ENCODE data around the gene RHBDD3.

Gene RHBDD3

GRCh38 chr22:29267858-29268510 lies at the start of gene RHBDD3, which contains the start of gene EWSR1:
TSS of gene RHBDD3 (minus strand) at chr22:29267981. CDS start at chr22:29265626, 2,355 bp downstream.
TSS of gene EWSR1 (plus strand) at chr22:29268268. CDS start at chr22:29268337, 69 bp downstream.
- no peak for TF ChIP-seq ZNF274 (IDR thresholded peaks at IDR 0.05; ENCODE audit: low read depth, low read length)
- H3K4me3 ChIP-seq (ENCODE audit: low read length) = peak within 1 kb of the TSS; percentile 82

DNA sequence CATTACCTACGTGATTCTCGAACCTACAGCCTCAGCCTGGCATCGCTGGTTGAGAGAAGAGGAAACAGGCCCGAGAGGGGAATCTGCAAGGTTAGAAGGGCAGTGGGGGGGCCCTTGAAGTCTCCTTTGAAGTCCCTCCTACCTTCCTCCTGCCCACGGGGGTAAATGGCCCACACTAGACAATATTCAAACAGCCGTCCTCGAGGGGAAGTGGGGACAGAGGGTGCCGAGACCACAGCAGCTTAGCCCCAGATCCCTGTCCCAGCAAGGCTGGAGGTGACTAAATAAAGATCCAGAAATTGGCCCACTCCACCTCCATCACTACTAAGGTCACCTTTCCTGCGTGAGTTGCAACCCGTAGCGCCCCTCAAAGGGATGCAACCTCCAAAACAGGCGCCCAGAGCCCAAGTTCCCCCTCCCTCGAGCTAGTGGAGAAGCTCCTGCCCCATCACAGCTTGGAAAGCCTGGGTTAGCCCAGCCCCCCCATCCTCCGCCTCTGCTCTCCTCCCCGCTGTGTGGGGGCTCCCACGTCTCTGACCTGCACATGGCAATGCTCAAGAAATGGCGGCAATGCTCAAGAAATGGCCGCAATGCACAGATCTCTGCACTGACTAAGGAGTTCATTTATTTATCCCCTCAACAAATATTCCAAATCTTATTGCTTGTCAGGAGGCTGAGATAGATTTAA lies 48.5 kb upstream of the RHBDD3 start:
- H3K4me3 ChIP-seq (ENCODE audit: low read length) = no peak overlapping the region
- TF ChIP-seq ZNF274 (IDR thresholded peaks at IDR 0.05; ENCODE audit: low read depth, low read length) = no peak

DNA sequence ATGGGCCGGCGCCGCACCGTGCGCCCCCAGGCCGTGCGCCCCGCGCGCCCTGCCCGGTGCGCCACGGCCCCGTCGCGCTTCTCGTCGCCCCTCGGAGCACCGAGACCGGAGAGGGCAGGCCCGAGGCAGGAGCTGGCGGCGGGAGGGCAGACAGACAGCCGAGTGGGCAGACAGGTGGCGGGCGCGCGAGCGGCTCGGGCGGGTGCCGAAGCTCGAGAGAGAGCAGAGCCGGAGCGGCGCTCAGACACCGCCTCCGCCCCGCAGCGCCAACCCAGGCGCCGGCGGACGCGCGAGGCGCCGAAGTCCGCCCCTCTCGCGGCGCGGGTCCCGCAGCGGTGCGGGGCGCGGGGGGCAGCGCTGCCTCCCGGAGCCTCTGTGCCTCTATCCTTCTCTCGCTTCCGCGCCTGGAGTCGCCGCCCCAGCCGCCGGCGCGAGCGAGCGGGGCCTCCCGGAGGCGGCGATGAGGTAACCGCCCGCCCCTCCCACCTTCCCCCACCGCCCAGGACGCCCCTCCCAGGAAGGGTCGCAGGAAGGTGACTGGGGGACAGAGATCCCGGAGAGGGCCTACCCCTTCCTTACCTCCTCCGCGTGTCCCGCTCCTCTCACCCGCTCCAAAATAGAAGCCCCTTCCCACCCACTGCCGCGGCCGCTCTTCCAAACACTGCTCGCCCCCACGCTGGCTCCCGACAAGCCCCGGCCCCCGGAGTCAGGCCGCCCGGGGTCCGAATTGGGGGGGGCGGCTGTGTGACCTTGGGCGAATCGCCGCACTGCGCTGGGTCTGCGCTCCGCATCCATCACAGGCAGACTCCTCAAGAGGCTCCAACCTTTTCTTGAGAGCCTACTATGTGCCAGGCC lies 47.7 kb upstream of the RHBDD3 start, which contains the start of gene RASL10A:
Gene RASL10A, minus strand, starts transcription at position 412 of the 855 bp plus-strand sequence. CDS start 451 bp downstream, outside the sequence.
- no peak within 1 kb of the TSS; the same call in 1 of the 2 replicates for H3K4me3 ChIP-seq (ENCODE audit: low read length)
- no peak for TF ChIP-seq ZNF274 (IDR thresholded peaks at IDR 0.05; ENCODE audit: low read depth, low read length)

DNA sequence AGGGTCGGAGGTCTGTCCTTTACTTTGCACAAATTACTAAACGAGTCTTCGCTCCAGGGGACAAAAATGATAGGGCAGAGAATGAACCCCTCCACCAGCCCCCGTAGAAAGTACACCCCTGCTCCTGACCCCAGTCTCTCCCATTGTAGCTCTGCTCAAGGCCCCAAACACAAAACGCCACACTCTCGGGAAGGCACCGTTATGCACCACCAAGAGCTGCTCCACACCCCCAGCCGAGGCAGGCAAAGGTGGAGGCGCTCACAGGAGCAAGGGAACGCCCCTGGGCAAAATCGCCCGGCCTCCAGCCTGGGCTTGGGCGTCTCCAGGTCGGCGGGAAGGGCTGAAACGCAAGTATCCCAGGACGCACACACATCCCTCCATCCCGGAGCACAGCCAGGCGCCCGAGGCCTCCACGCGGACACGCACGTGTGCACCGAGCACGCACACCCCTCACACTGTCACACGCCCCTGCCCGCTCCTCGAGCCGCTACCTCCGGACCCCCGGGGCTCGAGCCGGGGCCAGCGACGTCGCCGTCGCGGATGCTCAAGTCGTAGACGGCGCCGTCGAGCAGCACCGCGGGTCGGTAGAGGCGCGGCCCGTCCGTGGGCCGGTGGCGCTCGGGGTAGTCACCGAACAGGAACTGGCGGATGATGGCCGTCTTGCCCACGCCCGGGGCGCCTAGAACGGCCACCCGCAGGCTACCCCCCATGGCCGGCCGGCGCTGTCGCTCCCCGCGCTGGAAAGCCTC lies 46.9 kb upstream of the RHBDD3 start:
- no peak for TF ChIP-seq ZNF274 (IDR thresholded peaks at IDR 0.05; ENCODE audit: low read depth, low read length)
- no peak overlapping the region; the same call in 1 of the 2 replicates for H3K4me3 ChIP-seq (ENCODE audit: low read length)

DNA sequence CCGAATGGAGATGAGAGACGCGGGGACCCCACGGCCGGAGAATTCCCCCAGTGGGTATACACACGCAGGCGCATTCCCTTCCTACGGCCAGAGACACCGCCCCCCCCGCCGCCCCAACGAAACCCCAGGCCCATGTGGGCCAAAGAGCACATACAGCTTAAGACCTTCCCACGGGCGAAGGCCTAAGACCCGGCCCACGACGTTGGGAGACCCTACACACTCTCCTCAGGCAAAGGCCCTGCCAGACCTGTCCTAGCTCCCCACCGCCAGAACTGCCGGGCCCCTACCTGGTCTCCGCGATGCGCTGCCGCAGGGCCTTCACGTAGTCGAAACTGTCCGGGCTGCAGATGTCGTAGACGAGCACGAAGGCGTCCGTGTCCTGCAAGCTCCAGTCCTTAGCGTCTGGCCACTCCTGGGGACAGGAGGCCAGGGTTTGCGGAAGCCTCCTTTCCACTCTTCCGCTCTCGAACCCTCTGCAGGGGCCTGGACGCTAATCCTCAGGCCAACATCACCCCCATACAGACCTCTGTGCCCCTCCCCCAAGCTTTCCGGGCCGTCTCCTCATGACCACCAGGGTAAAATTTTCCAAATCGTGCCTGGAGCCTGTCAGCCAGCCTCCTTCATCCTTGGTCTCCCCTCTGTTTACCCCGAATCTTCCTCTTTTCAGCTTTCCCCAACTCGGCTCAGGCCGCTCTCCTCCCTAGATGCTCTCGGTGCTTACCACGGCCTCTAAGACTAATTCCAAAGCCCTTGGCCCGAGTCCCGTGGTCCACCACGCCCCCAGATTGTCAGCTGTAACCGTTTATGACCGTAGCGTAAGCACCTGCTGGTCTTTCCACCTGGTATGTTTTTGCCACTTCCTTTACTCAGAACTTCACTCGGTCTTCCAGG lies 46.0 kb upstream of the RHBDD3 start:
- no peak for TF ChIP-seq ZNF274 (IDR thresholded peaks at IDR 0.05; ENCODE audit: low read depth, low read length)
- H3K4me3 ChIP-seq (ENCODE audit: low read length) = no peak overlapping the region

DNA sequence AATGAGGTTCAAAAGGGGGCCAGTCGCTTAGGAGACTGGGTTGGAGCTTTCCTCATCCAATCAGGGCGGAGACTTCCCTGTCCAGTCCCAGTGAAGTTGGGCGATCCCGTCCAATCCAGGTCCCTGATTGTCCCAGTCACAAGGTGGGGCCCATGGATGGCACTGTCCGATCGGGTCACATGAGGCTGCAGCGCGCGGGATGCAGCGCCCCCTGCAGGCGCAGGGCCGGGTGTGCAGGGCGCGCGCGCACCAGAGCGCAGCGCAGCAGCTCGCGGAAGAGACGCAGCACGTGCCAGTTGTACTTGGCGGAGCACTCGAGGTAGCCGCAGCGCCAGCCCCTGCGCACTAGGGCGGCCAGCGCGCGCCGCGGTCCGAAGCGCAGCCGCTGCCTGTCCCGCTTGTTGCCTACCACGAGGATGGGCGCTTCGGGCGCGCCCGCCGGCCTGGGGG lies 45.4 kb upstream of the RHBDD3 start:
- no peak for TF ChIP-seq ZNF274 (IDR thresholded peaks at IDR 0.05; ENCODE audit: low read depth, low read length)
- H3K4me3 ChIP-seq (ENCODE audit: low read length) = no peak overlapping the region

- no peak overlapping the region for H3K4me3 ChIP-seq (ENCODE audit: low read length)
- TF ChIP-seq ZNF274 (IDR thresholded peaks at IDR 0.05; ENCODE audit: low read depth, low read length) = no peak
These were observed 44.7 kb upstream of the RHBDD3 start for GRCh38 chr22:29312218-29313125.

- no peak overlapping the region for H3K4me3 ChIP-seq (ENCODE audit: low read length)
- no peak for TF ChIP-seq ZNF274 (IDR thresholded peaks at IDR 0.05; ENCODE audit: low read depth, low read length)
These were observed 43.9 kb upstream of the RHBDD3 start for GRCh38 chr22:29311464-29312217.

DNA sequence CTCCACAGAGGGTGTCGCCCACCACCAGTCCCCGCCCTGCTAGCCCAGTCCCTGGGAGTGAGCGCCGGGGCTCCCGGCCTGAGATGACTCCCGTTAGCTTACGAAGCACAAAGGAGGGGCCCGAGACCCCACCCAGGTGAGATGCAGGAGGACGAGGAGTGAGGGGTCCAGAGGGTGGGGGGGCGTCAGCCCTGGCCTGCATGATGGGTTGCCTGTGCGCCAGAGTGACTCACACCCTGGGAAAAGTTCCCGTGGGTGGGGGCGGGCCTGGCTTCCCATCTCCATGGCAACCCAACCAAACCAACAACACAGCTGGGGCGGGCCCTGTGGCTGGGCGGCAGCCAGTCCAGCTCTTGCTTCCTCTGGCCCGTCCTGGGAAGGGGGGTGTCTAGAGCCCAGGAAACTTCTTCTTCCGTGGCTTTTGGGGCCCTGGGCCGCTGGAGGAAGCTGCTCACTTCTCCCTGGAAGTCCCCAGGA lies 43.1 kb upstream of the RHBDD3 start:
- TF ChIP-seq ZNF274 (IDR thresholded peaks at IDR 0.05; ENCODE audit: low read depth, low read length) = no peak
- H3K4me3 ChIP-seq (ENCODE audit: low read length) = no peak overlapping the region

GRCh38 chr22:29310065-29310862 lies 42.5 kb upstream of the RHBDD3 start:
- no peak overlapping the region for H3K4me3 ChIP-seq (ENCODE audit: low read length)

More at GRCh38 chr22:29310065-29310862, 42.5 kb upstream of the RHBDD3 start:
- no peak for TF ChIP-seq ZNF274 (IDR thresholded peaks at IDR 0.05; ENCODE audit: low read depth, low read length)

Measured in GM08714 (cell line).